HCT116 (cell line): ENCODE data around the gene HSD17B3.

Experiments used
- CTCF ChIP-seq, 3 experiments: fragments of 200-600 bp in 1 of 3; sonication (generic) in 1 of 3; IDR thresholded peaks in 2 of 3; conservative IDR thresholded peaks in 1 of 3; 2 replicates each; pipeline ENCODE4 v1.5.1; 2012 to 2017; ENCODE audit warnings: low read depth in 2 of 3, low read length in 2 of 3, antibody characterized with exemption in 1 of 3, borderline replicate concordance in 1 of 3, control low read depth in 1 of 3, mild to moderate bottlenecking in 1 of 3, mixed read lengths in 1 of 3, mixed run types in 1 of 3, moderate library complexity in 1 of 3; ENCODE audit not compliant: insufficient read depth in 1 of 3
- EGR1 ChIP-seq: IDR thresholded peaks from 2 replicates; pipeline ENCODE4 v1.6.1; 2012; ENCODE audit warnings: low read depth
- ELF1 ChIP-seq: IDR thresholded peaks from 2 replicates; pipeline ENCODE4 v1.6.1; 2012; ENCODE audit warnings: low read depth, borderline replicate concordance
- EZH2 ChIP-seq: fragments of 200-600 bp; sonication (generic); IDR thresholded peaks from 2 replicates; pipeline ENCODE4 v1.6.1; 2017; ENCODE audit warnings: antibody characterized with exemption, mixed run types
- FOSL1 ChIP-seq: IDR thresholded peaks from 2 replicates; pipeline ENCODE4 v1.6.1; 2012; ENCODE audit warnings: low read depth
- MAX ChIP-seq: IDR thresholded peaks from 2 replicates; pipeline ENCODE4 v1.6.1; 2012
- POLR2A ChIP-seq: IDR thresholded peaks from 2 replicates; pipeline ENCODE4 v1.7.0; 2011; ENCODE audit warnings: borderline replicate concordance; ENCODE audit not compliant: insufficient read depth, insufficient read length; ENCODE audit errors: extremely low read depth
- POLR2AphosphoS5 ChIP-seq: IDR thresholded peaks from 2 replicates; pipeline ENCODE4 v1.6.1; 2011; ENCODE audit warnings: mild to moderate bottlenecking, low read depth, low read length, moderate library complexity
- RAD21 ChIP-seq: IDR thresholded peaks from 2 replicates; pipeline ENCODE4 v1.6.1; 2012; ENCODE audit warnings: low read depth, mild to moderate bottlenecking
- ZBTB33 ChIP-seq: IDR thresholded peaks from 2 replicates; pipeline ENCODE4 v1.6.1; 2011; ENCODE audit warnings: mild to moderate bottlenecking, low read length, moderate library complexity; ENCODE audit not compliant: insufficient replicate concordance; ENCODE audit errors: extremely low read depth
- ZNF274 ChIP-seq: fragments of 200-500 bp; sonication (Bioruptor generic); IDR thresholded peaks from 2 replicates; pipeline ENCODE4 v1.6.1; 2014; ENCODE audit warnings: mild to moderate bottlenecking, low read depth, low read length, inconsistent platforms
- TF ChIP-seq, protein P1 (sequence below): IDR thresholded peaks from 2 replicates; pipeline ENCODE4 v1.6.1; 2012; ENCODE audit warnings: low read depth

- peak; percentile 90 to 95 (median 92) for TF ChIP-seq CTCF (IDR thresholded peaks at IDR 0.05 in 2 of 3, conservative IDR thresholded peaks at IDR 0.05 in 1 of 3; ENCODE audit: borderline replicate concordance in 1 of 3, insufficient read depth in 1 of 3, low read depth in 2 of 3, low read length in 2 of 3)
- TF ChIP-seq ELF1 = no peak
- no peak for TF ChIP-seq ZNF274
- TF ChIP-seq, protein P1, sequence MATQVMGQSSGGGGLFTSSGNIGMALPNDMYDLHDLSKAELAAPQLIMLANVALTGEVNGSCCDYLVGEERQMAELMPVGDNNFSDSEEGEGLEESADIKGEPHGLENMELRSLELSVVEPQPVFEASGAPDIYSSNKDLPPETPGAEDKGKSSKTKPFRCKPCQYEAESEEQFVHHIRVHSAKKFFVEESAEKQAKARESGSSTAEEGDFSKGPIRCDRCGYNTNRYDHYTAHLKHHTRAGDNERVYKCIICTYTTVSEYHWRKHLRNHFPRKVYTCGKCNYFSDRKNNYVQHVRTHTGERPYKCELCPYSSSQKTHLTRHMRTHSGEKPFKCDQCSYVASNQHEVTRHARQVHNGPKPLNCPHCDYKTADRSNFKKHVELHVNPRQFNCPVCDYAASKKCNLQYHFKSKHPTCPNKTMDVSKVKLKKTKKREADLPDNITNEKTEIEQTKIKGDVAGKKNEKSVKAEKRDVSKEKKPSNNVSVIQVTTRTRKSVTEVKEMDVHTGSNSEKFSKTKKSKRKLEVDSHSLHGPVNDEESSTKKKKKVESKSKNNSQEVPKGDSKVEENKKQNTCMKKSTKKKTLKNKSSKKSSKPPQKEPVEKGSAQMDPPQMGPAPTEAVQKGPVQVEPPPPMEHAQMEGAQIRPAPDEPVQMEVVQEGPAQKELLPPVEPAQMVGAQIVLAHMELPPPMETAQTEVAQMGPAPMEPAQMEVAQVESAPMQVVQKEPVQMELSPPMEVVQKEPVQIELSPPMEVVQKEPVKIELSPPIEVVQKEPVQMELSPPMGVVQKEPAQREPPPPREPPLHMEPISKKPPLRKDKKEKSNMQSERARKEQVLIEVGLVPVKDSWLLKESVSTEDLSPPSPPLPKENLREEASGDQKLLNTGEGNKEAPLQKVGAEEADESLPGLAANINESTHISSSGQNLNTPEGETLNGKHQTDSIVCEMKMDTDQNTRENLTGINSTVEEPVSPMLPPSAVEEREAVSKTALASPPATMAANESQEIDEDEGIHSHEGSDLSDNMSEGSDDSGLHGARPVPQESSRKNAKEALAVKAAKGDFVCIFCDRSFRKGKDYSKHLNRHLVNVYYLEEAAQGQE = no peak
- no peak for TF ChIP-seq MAX
- no peak for TF ChIP-seq POLR2A
- TF ChIP-seq POLR2AphosphoS5 = no peak
- no peak for TF ChIP-seq ZBTB33
- no peak for TF ChIP-seq EZH2
- TF ChIP-seq EGR1 = no peak
- TF ChIP-seq FOSL1 = no peak
- TF ChIP-seq RAD21 = peak; percentile 96
Measured at GRCh38 chr9:96317335-96317980, 15.5 kb upstream of the HSD17B3 start.
